Measurements from ENCODE around the gene SMIM23.

SMIM23 gene

DNA sequence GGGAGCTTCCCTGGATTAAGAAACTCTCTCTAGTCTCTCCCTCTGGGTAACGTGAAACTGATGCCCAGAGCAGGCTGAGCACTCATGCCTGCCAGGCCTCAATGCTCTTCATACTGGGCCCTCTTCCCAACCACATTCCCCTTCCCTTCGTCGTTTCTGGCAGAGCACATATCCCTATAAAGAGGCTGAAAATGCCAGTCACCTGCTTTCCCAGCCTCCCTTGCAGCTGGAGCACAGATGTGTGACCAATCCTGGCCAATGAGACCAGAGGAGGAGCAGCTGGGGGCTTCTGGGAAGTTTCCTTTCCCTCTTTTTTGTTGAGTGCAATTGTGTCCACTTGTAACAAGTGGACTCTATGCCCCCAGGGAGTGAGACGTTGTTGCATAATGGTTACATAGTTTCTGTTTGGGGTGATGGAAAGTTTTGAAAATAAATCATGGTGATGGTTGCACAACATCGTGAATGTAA is 30.2 kb upstream of the SMIM23 start:
- Histone ChIP-seq H3K27ac (ENCODE audit: low read depth, low read length) (no peak overlapping the region), H3K27me3 (ENCODE audit: control insufficient read depth, insufficient read depth, low read length) (no peaks in the 10 kb centered on the region), H3K4me1 (ENCODE audit: control insufficient read depth, insufficient read depth, low read length) (no peaks in the 10 kb centered on the region), H3K4me3 (ENCODE audit: low read length) (no peak overlapping the region), H3K36me3 (ENCODE audit: control insufficient read depth, insufficient read depth, low read length) (no peaks in the 10 kb centered on the region), H3K9ac (ENCODE audit: low read length) (no peak overlapping the region)

DNA sequence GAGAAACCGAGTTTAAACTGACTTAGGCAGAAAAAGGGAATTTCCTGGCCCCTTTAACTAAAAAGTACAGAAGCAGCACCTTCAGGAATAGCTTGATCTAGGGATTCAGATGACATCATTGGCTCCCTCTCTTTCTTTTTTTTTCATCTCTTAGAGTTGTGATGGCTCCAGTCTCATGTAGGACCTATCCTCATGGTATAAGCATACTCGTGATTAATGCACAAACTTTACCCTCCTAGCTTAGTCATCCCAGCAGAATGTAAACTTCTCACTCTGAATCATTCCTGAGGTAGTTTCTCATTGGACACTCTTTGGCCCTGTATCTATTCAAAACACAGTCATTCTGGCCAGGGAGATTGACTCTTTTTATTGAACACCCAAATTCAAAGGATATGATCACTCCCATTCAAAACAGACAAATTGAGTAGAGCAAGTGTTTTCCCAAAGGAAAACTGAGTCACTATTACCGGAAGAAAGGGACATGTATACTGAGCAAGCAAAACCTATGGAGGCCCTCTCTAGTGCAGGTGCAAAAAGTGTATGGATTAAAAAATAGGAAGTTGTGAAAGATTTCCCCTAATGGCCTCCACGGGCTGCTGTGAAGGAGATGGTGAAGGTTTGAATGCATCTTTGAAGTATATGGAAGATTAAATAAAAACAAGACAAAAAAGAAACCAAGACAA is 27.6 kb upstream of the SMIM23 start:
- Histone ChIP-seq H3K36me3 (ENCODE audit: control insufficient read depth, insufficient read depth, low read length) (no peaks in the 10 kb centered on the region), H3K4me3 (ENCODE audit: low read length) (no peak overlapping the region), H3K27me3 (ENCODE audit: control insufficient read depth, insufficient read depth, low read length) (no peaks in the 10 kb centered on the region), H3K27ac (ENCODE audit: low read depth, low read length) (no peak overlapping the region), H3K4me1 (ENCODE audit: control insufficient read depth, insufficient read depth, low read length) (no peaks in the 10 kb centered on the region), H3K9ac (ENCODE audit: low read length) (no peak overlapping the region)

DNA sequence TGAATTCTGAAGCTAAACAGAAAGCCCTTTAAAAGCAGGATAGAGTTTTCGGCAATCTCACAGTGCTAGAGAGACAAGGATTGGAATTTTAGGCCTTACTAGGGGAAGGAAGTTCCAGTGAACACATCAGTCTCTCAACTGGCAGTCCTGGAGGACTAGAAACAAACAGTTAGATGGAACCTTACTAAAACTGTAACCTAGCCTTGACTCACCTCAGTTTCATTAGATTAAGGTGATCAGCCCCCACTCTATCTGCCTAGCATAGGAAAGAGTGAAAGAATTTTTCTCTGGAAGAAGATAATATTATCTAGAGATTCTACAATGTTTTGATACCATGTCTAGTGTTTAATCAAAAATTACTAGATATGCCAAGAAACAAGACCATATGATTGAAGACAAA is 25.8 kb upstream of the SMIM23 start:
- Histone ChIP-seq H3K4me1 (ENCODE audit: control insufficient read depth, insufficient read depth, low read length) (no peaks in the 10 kb centered on the region), H3K9ac (ENCODE audit: low read length) (no peak overlapping the region), H3K36me3 (ENCODE audit: control insufficient read depth, insufficient read depth, low read length) (no peaks in the 10 kb centered on the region), H3K27ac (ENCODE audit: low read depth, low read length) (no peak overlapping the region), H3K4me3 (ENCODE audit: low read length) (no peak overlapping the region), H3K27me3 (ENCODE audit: control insufficient read depth, insufficient read depth, low read length) (no peaks in the 10 kb centered on the region)

DNA sequence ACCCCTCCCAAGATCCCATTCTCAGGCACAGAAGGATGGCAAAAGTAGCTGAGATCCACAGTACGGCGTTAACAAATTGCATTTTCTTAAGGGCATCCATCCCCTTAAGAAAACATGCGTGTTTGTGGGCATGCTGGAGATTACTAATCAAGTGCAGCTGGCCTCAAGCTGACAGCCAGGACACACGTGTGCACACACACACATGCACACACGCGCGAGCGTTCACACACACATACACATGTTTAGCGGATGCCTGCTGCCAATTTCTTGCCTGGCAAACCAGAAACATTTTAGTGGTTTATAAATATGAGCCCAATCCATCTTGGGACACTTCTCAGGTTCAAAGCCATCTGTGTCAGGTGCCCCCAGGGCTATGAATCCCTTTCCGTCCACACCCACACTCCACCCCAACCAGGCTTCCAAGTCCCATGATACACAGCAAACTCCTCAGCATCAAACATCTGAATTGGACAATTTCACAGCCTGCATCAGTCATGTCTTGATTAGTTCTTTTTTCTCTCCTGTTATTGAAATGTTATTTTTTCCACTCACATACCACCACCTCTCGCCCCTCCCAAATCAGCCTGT is 23.5 kb upstream of the SMIM23 start:
- H3K4me1 ChIP-seq (ENCODE audit: control insufficient read depth, insufficient read depth, low read length): no peaks in the 10 kb centered on the region
- no peak overlapping the region for H3K9ac ChIP-seq (ENCODE audit: low read length)
- H3K27ac ChIP-seq (ENCODE audit: low read depth, low read length): no peak overlapping the region
- H3K27me3 ChIP-seq (ENCODE audit: control insufficient read depth, insufficient read depth, low read length): no peaks in the 10 kb centered on the region
- no peak overlapping the region for H3K4me3 ChIP-seq (ENCODE audit: low read length)
- no peaks in the 10 kb centered on the region for H3K36me3 ChIP-seq (ENCODE audit: control insufficient read depth, insufficient read depth, low read length)

DNA sequence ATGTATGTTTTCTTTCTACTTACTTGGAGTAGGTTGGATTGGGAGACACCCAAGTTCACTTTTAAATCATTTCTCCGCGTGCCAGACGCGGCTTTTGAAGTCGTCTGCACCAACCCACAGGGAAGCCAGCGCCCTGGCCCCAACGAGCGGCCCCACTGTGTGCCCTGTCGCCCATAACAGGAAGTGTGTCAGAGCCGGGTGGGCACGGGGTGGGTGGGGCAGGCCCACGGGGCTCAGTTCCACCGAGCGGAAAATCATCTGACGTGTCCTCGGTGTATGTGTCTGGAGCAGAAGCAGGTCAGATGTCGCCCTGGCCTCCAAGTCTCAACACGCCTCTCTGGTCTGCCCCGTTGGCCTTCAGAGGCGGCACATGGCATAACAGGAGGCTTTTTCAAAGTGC is 22.7 kb upstream of the SMIM23 start:
- no peaks in the 10 kb centered on the region for H3K27me3 ChIP-seq (ENCODE audit: control insufficient read depth, insufficient read depth, low read length)
- H3K4me1 ChIP-seq (ENCODE audit: control insufficient read depth, insufficient read depth, low read length): no peaks in the 10 kb centered on the region
- H3K27ac ChIP-seq (ENCODE audit: low read depth, low read length): no peak overlapping the region
- no peaks in the 10 kb centered on the region for H3K36me3 ChIP-seq (ENCODE audit: control insufficient read depth, insufficient read depth, low read length)
- no peak overlapping the region for H3K9ac ChIP-seq (ENCODE audit: low read length)
- H3K4me3 ChIP-seq (ENCODE audit: low read length): no peak overlapping the region

DNA sequence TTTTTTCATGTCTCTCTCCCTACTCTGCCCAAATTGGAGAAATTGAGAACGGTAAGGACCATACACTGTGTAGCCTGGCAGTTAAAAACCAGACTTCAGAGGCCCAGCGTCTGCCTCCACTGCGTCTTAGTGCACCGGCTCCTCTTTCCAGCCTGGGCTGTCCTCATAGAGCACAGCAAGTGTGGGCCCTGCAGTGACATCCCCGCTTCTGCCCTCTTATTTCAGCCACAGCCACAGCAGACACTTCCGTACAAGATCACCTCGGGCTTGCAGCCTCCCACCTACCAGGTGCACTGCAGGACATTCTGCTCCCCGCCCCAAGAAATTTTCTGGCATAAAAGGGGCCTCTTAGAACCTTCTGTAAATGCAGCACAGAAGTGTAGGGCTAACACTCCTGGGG is 21.4 kb upstream of the SMIM23 start:
- H3K36me3 ChIP-seq (ENCODE audit: control insufficient read depth, insufficient read depth, low read length): no peaks in the 10 kb centered on the region
- H3K9ac ChIP-seq (ENCODE audit: low read length): no peak overlapping the region

DNA sequence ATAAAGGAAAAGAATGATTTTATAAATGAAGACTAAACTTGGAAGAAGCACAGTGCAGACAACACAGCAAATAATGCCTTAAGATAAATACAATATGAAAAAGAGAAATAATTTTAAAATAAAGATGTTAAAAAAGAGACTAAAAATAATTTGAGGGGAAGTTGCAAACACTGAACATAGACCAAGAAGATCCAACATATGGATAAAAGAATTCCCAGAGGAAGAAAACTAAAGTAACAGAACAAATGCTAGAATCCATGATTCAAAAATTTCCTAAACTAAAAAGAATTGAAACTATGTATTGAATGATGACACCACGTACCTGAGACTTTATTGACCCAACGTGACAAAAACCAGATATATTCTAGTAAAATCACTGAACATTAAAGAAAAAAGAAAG is 18.7 kb upstream of the SMIM23 start:
- no peaks in the 10 kb centered on the region for H3K36me3 ChIP-seq (ENCODE audit: control insufficient read depth, insufficient read depth, low read length)
- H3K9ac ChIP-seq (ENCODE audit: low read length): no peak overlapping the region
- H3K27ac ChIP-seq (ENCODE audit: low read depth, low read length): no peak overlapping the region
- H3K4me3 ChIP-seq (ENCODE audit: low read length): no peak overlapping the region
- H3K27me3 ChIP-seq (ENCODE audit: control insufficient read depth, insufficient read depth, low read length): no peaks in the 10 kb centered on the region
- no peaks in the 10 kb centered on the region for H3K4me1 ChIP-seq (ENCODE audit: control insufficient read depth, insufficient read depth, low read length)

More for the DNA sequence above, 21.4 kb upstream of the SMIM23 start:
- Histone ChIP-seq H3K4me1 (ENCODE audit: control insufficient read depth, insufficient read depth, low read length) (no peaks in the 10 kb centered on the region), H3K27me3 (ENCODE audit: control insufficient read depth, insufficient read depth, low read length) (no peaks in the 10 kb centered on the region), H3K27ac (ENCODE audit: low read depth, low read length) (no peak overlapping the region), H3K4me3 (ENCODE audit: low read length) (no peak overlapping the region)

DNA sequence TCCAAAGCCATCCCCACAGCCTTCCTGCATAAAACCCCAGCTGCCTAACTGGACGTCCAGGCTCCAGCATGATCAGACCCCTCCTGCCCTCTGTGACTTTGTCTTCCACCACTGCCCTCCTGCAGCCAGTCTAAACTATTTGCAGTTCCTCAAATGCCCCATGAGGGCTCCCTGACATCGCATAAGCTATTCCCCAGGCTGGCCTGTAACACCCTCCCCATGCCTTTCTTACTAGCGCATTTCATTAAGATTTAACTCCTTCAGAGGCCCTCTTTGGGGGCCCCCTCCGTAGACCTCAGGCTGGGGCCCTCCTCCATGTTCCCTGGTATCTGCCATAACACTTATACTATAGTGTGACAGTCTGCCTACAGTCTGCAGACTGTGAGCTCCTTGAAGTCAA is 15.5 kb upstream of the SMIM23 start:
- H3K36me3 ChIP-seq (ENCODE audit: control insufficient read depth, insufficient read depth, low read length): no peaks in the 10 kb centered on the region
- no peak overlapping the region for H3K4me3 ChIP-seq (ENCODE audit: low read length)
- H3K27me3 ChIP-seq (ENCODE audit: control insufficient read depth, insufficient read depth, low read length): no peaks in the 10 kb centered on the region
- H3K9ac ChIP-seq (ENCODE audit: low read length): no peak overlapping the region
- no peak overlapping the region for H3K27ac ChIP-seq (ENCODE audit: low read depth, low read length)
- no peaks in the 10 kb centered on the region for H3K4me1 ChIP-seq (ENCODE audit: control insufficient read depth, insufficient read depth, low read length)

DNA sequence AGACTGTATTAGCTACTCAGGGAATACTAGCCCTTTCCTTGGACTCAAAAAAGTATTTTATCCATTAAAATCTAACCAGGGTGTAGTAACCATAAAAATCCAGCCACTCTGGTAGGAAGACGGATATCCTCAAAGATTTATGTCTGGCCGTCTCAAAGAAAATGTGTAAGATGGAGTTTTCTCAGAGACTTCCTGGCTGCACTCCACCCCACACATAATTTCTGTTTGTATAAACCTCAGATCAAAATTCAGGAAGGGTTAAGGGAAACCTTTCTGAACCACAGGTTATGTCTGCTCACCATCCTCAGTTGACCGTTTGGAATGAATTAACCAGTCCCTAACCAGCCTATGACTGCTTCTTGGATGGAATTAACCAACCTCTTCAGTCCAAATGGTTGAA is 13.8 kb upstream of the SMIM23 start:
- no peak overlapping the region for H3K9ac ChIP-seq (ENCODE audit: low read length)
- H3K4me1 ChIP-seq (ENCODE audit: control insufficient read depth, insufficient read depth, low read length): peaks cover 3% of the 10 kb centered on the region

DNA sequence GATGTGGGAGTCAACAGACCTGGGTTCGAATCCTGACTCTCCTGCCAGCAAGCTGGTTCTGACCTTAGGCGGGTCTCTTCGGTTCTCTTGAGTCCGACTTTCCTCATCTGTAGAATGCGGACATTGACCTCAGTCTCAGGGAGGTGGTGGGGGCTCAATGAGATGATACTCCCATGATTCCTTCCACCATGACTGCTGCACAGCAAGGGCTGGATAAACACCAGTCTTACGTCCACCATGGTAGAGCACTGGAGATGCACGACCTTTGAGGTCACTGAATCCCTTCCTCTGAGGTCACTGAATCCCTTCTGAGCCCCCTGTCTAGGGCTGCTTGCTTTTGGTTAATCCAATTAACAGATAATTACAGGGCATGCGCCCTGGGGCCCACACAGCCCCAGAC is 12.5 kb upstream of the SMIM23 start:
- H3K27ac ChIP-seq (ENCODE audit: low read depth, low read length): no peak overlapping the region

More for the DNA sequence above, 13.8 kb upstream of the SMIM23 start:
- no peaks in the 10 kb centered on the region for H3K27me3 ChIP-seq (ENCODE audit: control insufficient read depth, insufficient read depth, low read length)
- H3K4me3 ChIP-seq (ENCODE audit: low read length): no peak overlapping the region
- H3K36me3 ChIP-seq (ENCODE audit: control insufficient read depth, insufficient read depth, low read length): no peaks in the 10 kb centered on the region
- H3K27ac ChIP-seq (ENCODE audit: low read depth, low read length): no peak overlapping the region

DNA sequence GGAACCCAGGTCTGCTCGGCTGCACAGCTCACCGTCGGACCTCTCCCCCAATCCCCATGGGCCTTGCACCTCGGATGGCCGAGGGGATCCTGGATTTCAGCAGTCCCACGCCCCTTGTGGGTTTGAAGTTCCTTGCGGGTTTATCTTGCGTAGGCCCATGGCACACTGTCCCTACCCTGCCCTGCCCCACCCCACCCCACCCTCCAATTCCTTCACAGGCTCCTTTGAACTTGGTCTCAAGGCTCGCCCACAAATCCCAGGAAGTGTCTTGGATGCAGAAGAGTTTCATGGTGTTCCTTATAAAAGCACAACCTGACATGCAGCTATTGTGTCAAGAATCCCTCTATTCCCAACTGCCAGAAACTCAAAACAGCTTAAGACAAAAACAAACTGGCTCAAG is 11.2 kb upstream of the SMIM23 start:
- Histone ChIP-seq H3K27me3 (ENCODE audit: control insufficient read depth, insufficient read depth, low read length) (no peaks in the 10 kb centered on the region), H3K9ac (ENCODE audit: low read length) (no peak overlapping the region), H3K4me3 (ENCODE audit: low read length) (no peak overlapping the region), H3K4me1 (ENCODE audit: control insufficient read depth, insufficient read depth, low read length) (peaks cover 3% of the 10 kb centered on the region), H3K36me3 (ENCODE audit: control insufficient read depth, insufficient read depth, low read length) (no peaks in the 10 kb centered on the region), H3K27ac (ENCODE audit: low read depth, low read length) (no peak overlapping the region)

More for the DNA sequence above, 12.5 kb upstream of the SMIM23 start:
- Histone ChIP-seq H3K4me1 (ENCODE audit: control insufficient read depth, insufficient read depth, low read length) (peaks cover 3% of the 10 kb centered on the region), H3K36me3 (ENCODE audit: control insufficient read depth, insufficient read depth, low read length) (no peaks in the 10 kb centered on the region), H3K4me3 (ENCODE audit: low read length) (no peak overlapping the region), H3K9ac (ENCODE audit: low read length) (no peak overlapping the region), H3K27me3 (ENCODE audit: control insufficient read depth, insufficient read depth, low read length) (no peaks in the 10 kb centered on the region)

DNA sequence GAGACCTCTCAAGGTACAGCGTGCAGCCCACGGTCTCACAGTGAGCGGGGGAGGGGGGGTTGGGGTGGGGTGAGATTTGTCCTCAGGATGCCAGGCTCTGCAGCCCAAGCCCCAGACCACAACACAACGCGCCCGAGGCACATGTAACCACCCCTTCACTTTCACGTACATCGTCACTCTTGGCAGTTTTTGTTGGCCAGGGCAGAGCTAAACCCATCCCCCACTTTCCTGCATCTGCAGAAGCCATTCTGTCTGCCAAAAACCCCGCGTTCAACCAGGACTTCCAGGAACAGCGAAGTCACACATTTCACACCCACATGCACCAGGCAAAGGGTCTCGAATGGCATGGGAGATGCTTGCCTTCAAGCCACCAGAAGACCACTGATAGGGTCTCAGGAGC is 9.4 kb upstream of the SMIM23 start:
- no peak overlapping the region for H3K4me3 ChIP-seq (ENCODE audit: low read length)
- no peak overlapping the region for H3K9ac ChIP-seq (ENCODE audit: low read length)
- H3K27me3 ChIP-seq (ENCODE audit: control insufficient read depth, insufficient read depth, low read length): no peaks in the 10 kb centered on the region
- H3K36me3 ChIP-seq (ENCODE audit: control insufficient read depth, insufficient read depth, low read length): no peaks in the 10 kb centered on the region
- no peak overlapping the region for H3K27ac ChIP-seq (ENCODE audit: low read depth, low read length)
- H3K4me1 ChIP-seq (ENCODE audit: control insufficient read depth, insufficient read depth, low read length): peaks cover 3% of the 10 kb centered on the region
